GM19463 (cell line): Measurements from ENCODE around the gene GNA12.

Experiments used
- ATAC-seq: cut with Tn5 transposase; IDR thresholded peaks from one replicate; pipeline ENCODE4 v1.9.1; 2021; ENCODE audit warnings: mild to moderate bottlenecking, moderate library complexity; ENCODE audit not compliant: unreplicated experiment

GNA12 gene

DNA sequence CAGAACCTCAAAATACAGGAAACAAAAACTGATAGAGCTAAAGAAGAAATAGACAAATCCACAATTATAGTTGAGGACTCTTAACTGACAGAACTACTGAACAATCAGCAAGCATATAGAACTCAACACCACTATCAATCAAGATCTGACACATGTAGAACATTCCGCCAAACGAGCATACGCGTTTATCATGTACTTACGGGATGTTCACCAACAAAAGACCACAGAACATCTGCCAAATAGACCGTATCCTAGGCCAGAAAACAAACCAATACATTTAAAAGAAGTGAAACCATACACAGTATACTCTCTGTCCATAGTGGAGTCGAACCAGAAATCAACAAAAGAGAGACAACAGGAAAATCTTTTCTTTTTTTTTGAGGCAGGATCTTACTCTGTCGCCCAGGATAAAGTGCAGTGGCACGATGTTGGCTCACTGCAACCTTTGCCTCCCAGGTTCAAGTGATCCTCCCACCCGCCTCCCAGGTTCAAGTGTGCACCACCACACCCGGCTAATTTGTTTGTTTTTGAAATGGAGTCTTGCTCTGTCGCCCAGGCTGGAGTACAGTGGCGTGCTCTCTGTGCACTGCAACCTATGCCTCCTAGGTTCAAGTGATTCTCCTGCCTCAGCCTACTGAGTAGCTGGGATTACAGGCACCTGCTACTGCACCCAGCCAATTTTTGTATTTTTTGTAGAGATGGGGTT is 5.1 kb downstream of the GNA12 start:
- no peak for ATAC-seq

DNA sequence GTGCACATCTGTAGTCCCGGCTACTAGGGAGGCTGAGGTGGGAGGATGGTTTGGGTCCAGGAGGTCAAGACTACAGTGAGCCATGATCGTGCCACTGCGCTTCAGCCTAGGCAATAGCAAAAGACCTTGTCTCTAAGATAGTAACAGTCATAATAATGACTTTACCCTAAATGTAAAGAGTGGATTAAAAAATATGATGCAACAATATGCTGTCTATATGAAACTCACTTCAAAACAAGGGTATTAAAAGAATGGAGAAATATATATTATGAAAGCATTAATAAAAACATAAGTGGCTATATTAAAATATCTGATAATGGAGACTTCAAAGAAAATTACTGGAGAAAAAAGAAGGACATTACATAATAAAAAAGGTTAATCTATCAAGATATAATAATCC is 5.7 kb downstream of the GNA12 start:
- ATAC-seq: no peak

DNA sequence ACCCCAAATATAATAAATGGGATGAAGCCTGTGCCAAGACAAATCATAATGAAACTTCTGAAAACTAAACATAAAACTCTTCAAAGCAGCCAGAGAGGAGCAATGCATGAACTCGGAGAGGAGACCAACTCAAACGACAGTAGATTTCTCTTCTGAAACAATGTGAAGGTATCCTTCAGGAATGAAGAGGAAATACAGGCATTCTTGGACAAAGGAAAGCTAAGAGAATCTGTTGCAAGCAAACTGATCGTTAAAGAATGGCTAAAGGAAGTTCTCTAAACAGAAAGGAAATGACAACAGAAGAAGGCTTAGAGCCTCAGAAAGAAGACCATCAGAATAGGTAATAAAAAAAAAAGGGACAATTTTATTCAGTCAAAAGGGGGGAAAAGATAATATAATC is 6.6 kb downstream of the GNA12 start:
- ATAC-seq: no peak

GRCh38 chr7:2834748-2835441 is 9.2 kb downstream of the GNA12 start:
- no peak for ATAC-seq

GRCh38 chr7:2833083-2833910 is 10.8 kb downstream of the GNA12 start:
- no peak for ATAC-seq

DNA sequence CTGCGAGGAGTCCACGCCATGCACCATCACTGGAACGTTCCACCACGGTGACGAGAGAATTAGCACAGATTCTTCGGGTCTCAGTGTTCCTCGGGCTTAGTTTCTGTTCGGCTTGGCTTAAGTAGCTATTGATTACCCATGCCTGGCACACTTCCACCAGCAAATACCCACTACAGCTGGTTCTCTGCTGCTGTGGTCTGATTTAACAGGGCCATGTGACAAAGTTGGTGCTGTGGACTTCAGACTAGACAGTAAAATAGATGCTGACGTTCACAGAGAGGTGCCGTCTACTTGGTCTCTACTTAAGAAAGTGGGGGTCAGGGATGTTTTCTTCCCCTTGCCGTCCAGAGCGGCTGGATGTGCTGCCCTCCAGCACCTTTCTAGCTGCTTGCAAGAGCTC is 11.6 kb downstream of the GNA12 start:
- no peak for ATAC-seq

GRCh38 chr7:2830609-2831376 is 13.3 kb downstream of the GNA12 start:
- ATAC-seq: no peak

GRCh38 chr7:2829040-2829439 is 15.1 kb downstream of the GNA12 start:
- no peak for ATAC-seq

- ATAC-seq: no peak
Measured at GRCh38 chr7:2826771-2827170, 17.3 kb downstream of the GNA12 start.

DNA sequence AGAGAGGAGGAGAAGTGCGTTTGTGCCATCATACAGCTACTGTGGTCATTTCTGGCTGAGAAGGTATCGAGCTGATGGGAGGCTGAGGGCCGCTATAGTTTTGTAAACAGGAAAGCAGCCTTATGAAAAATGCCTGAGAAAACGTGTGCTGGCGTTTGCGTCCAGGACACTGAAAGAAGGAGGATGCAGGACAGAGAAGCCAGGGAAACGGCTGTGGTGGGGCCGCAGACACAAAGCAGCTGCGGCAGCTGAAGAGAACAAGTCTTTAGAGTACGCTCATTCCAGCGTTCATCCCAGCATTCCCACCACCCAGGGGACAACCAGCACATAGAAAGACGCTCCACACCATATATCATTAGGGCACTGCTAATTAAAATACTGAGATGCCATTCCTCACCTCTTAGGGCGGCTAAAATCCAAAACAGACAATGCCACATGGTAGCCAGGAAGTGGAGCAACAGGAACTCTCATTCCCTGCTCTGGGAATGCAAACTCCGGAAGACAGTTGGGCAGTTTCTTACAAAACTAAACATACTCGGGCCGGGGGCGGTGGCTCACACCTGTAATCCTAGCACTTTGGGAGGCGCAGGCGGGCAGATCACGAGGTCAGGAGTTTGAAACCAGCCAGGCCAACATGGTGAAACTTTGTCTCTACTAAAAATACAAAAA is 18.4 kb downstream of the GNA12 start:
- ATAC-seq: no peak

DNA sequence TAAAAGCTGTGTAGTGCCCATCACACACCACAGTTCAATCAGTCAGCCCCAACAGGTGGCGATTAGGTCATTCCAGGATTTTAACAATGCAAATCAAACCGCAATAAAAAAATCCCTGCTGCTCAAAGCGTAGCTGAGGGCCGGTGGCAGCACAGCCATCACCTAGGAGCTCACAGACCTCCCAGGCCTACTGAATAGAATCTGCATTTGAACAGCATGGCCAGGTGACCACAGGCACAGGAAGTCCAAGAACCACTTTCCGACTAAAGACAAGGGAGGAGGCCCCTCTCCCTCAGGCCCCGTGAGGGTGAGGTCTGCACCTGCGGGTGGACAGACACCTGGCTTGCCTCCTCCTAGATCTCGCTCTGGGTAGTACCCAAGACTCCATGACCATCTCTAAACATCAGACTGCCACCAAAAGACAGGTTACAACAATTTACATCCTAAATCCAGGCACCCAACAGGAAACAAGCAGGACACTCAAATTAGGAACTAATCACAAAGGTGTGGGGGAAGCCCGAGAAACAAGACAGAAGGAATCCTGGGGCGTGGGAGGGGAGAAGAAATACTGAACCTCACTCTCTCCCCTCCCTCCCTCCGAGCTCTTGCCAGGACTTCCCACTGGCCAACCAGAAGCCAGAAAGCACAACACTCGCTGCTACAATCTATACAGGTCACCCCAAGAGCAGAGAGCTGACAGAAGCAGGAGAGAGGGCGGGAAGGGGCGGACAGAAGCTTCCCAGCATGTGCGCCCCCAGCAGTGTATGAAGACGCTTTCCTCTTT is 19.2 kb downstream of the GNA12 start:
- peak; percentile 54 for ATAC-seq

DNA sequence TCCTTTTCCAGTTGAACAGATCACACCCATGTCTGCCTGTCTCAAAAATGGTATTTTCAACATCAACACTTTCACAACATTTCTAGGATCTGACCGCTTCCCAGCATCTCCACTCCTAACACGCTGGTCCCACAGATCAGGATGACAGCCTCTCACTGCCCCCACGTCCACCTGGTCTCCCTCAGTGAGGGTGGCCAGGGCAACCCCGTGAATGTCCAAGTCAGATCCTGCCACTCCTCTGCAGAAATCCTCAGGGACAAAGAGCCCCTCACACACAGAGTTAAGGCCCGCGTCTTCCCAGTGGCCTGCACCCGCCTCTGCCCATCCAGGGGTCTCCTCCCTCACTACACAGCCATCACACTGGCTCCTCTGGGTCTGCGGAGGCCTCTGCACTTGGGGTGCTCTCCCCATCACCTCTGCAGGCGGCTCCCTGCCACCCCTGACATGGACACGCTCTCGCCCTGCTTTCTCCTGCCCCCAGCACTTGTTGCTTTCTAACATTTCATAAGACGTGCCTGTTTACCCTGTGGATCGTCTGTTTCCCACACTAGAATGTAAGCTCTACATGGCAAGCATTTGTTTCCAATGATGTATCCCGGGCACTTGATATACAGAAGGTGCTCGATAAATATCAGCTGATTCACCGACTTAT is 20.0 kb downstream of the GNA12 start:
- ATAC-seq: no peak

GRCh38 chr7:2823130-2823529 is 21.0 kb downstream of the GNA12 start:
- ATAC-seq: no peak

- ATAC-seq: no peak
Measured at GRCh38 chr7:2821842-2822507, 22.1 kb downstream of the GNA12 start.

DNA sequence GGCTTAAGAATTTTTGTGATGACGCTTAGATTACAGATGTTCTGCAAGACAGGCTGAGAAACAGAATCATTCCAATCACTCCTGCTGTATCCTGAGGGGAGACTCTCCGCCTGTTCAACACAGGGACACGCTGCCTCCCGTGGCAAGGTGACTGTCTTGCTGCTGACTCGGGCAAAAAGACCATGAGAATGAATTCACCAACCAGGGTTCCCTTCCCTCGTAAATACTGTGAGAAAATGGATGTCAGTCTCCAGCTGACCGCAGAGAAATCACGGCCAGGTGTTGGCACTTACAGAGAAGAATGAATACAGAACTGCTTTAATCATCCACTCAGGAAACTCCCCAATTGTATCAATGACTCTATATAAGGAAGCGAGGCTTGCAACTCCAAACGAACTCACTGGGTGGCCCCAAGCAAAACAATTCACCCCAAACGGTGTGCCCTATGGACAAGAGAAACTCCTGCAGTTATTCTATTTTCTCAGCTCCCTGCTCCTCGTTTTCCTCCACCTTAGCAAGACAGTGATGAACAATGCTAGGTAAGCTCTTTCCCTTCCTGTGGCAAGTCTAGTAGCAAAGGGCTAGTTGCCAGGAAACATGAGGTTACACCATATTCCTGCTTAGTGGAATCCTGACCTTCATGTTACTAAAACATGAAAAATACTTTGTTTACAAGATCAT is 22.8 kb downstream of the GNA12 start:
- peak; percentile 49 for ATAC-seq

DNA sequence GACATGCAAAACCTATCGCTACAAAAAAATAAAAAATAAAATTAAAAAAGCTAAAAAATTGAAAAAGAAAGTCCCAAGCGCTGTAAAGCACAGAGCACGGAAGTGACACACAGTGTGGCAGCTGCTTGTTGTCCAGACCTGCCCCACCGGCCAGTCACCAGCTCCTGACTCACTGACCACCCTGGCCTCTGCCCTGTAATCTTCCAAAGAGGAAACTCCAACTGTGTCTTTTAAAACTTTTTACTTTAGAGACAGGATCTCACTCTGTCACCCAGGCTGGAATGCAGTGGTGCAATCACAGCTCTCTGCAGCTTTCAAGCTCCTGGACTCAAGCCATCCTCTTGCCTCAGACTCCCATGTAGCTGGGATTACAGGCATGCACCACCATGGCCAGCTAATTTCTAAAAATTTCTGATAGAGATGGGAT is 23.6 kb downstream of the GNA12 start:
- no peak for ATAC-seq

- no peak for ATAC-seq
Measured at GRCh38 chr7:2819954-2820397, 24.1 kb downstream of the GNA12 start.
